Panc1 (cell line): Measurements from ENCODE around the gene MYO1E. TPM values are rescaled to one million over a fixed set of nuclear protein-coding genes. Genes with fewer than 3 reads are reported as not detected.

Source experiments
- ATAC-seq: fragments of 200-7000 bp; cut with Tn5 transposase; 2 replicates; pipeline ENCODE4 v1.9.1; 2020; ENCODE audit warnings: mild to moderate bottlenecking, moderate library complexity
- BruUV-seq: library from RNA; stranded (reverse); fragments of 400-500 nt; replicated peaks from 2 replicates; lab custom pipeline; 2021; lab: Mats Ljungman, UMichigan
- CTCF ChIA-PET: fragments of 300-600 bp; sonication (Branson Sonifier 250); formaldehyde crosslinking; loops from one replicate; lab custom pipeline; 2022; ENCODE audit warnings: antibody characterized with exemption; lab: Charles Lee
- POLR2A ChIA-PET: fragments of 300-600 bp; sonication (Branson Sonifier 250); formaldehyde crosslinking; loops from one replicate; lab custom pipeline; 2022; ENCODE audit warnings: antibody characterized with exemption; lab: Charles Lee
- DNase-seq: peaks from one replicate; pipeline ENCODE4 v3.0.0-alpha.2; 2010; ENCODE audit warnings: low read depth, low spot score
- H3K27ac ChIP-seq: 2 replicates; pipeline ENCODE4 v1.5.1; 2011; ENCODE audit warnings: mild to moderate bottlenecking, low read length, inconsistent platforms
- H3K27me3 ChIP-seq: fragments of 200-500 bp; sonication (Bioruptor generic); 2 replicates; pipeline ENCODE4 v1.6.0; 2014; ENCODE audit warnings: low read length, inconsistent platforms; ENCODE audit not compliant: control insufficient read depth, insufficient read depth
- H3K36me3 ChIP-seq: fragments of 200-500 bp; sonication (Bioruptor generic); 2 replicates; pipeline ENCODE4 v1.5.1; 2014; ENCODE audit warnings: inconsistent platforms, mild to moderate bottlenecking, low read length, moderate library complexity; ENCODE audit not compliant: control insufficient read depth, insufficient read depth
- H3K4me1 ChIP-seq: 2 replicates; pipeline ENCODE4 v1.5.1; 2011; ENCODE audit warnings: inconsistent platforms, mild to moderate bottlenecking, low read length, moderate library complexity; ENCODE audit not compliant: control insufficient read depth, insufficient read depth
- H3K4me3 ChIP-seq, 2 experiments: 2 replicates each; pipeline ENCODE4 v1.5.1; 2011 to 2012; ENCODE audit warnings: low read depth in 2 of 2, low read length in 2 of 2, mild to moderate bottlenecking in 2 of 2, inconsistent platforms in 1 of 2, moderate library complexity in 1 of 2
- H3K9me3 ChIP-seq: fragments of 200-500 bp; sonication (Bioruptor generic); 2 replicates; pipeline ENCODE4 v1.5.1; 2014; ENCODE audit warnings: low read depth, mild to moderate bottlenecking, inconsistent platforms, low read length, moderate library complexity; ENCODE audit not compliant: control insufficient read depth, insufficient read depth
- POLR2AphosphoS5 ChIP-seq: IDR thresholded peaks from 2 replicates; pipeline ENCODE4 v1.6.1; 2012; ENCODE audit warnings: mild to moderate bottlenecking, low read depth, low read length, moderate library complexity
- REST ChIP-seq, 2 experiments: IDR thresholded peaks; 2 replicates each; pipeline ENCODE4 v1.6.1; 2011 to 2012; ENCODE audit warnings: low read depth in 2 of 2, control low read depth in 1 of 2, low read length in 1 of 2, mild to moderate bottlenecking in 1 of 2, moderate library complexity in 1 of 2; ENCODE audit not compliant: insufficient read depth in 1 of 2
- SIN3A ChIP-seq: IDR thresholded peaks from 2 replicates; pipeline ENCODE4 v1.6.1; 2012; ENCODE audit warnings: low read depth, mild to moderate bottlenecking, low read length, moderate library complexity, borderline replicate concordance; ENCODE audit not compliant: insufficient read depth
- TCF7L2 ChIP-seq: IDR thresholded peaks from 2 replicates; pipeline ENCODE4 v1.6.1; 2011; ENCODE audit warnings: mild to moderate bottlenecking, low read depth, low read length, inconsistent platforms
- in situ Hi-C: cut with HindIII; loops from 2 replicates; pipeline ENCODE4 v1.10.0; 2016; ENCODE audit warnings: low sequenced_read_pairs, low pct_unique_long_range_greater_than_20kb
- intact Hi-C: fragments of 100-400 bp; cut with micrococcal nuclease; formaldehyde crosslinking; loops from one replicate; pipeline ENCODE4 v1.10.0; 2022; ENCODE audit not compliant: unreplicated experiment
- total RNA-seq: library from RNA; stranded (reverse); gene quantifications from one replicate; pipeline ENCODE4 v1.2.1, GENCODE V29; 2021; ENCODE audit not compliant: unreplicated experiment
- TF ChIP-seq, protein P1 (sequence below): fragments of 450-650 bp; IDR thresholded peaks from 2 replicates; pipeline ENCODE4 v1.5.1; 2017; ENCODE audit warnings: mild to moderate bottlenecking

MYO1E gene
- total RNA-seq, 1 experiment from 2014 or later: 161 TPM

DNA sequence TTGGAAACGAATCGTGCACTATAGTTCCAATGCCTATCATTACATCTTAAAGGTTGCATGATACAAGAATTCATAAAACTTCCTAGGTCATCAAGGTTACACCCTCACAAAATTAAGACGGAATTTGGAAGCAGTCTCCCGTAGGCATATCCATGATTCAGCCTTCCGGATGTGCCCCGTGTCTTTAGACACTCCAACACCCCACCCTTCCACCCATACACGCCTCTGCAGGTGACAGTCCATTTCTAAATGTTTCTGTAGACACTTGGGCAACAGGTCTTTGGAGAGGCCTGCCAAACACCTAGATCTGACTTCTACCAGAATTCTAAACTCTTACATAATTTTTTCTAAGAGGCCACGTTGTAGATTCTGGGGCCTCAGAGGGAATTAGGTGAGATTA is 116.2 kb downstream of the MYO1E start:
- ChIA-PET POLR2A (no interaction called here), CTCF (no interaction called here)
- DNase-seq (no peak), ATAC-seq (no peak)
- in situ Hi-C loops: no loop called here
- Histone ChIP-seq H3K9me3 (no peaks in the 10 kb centered on the region), H3K4me3 (no peak overlapping the region), H3K27ac (no peak overlapping the region), H3K36me3 (no peaks in the 10 kb centered on the region), H3K4me1 (no peaks in the 10 kb centered on the region), H3K27me3 (no peaks in the 10 kb centered on the region)
- TF ChIP-seq, protein P1, sequence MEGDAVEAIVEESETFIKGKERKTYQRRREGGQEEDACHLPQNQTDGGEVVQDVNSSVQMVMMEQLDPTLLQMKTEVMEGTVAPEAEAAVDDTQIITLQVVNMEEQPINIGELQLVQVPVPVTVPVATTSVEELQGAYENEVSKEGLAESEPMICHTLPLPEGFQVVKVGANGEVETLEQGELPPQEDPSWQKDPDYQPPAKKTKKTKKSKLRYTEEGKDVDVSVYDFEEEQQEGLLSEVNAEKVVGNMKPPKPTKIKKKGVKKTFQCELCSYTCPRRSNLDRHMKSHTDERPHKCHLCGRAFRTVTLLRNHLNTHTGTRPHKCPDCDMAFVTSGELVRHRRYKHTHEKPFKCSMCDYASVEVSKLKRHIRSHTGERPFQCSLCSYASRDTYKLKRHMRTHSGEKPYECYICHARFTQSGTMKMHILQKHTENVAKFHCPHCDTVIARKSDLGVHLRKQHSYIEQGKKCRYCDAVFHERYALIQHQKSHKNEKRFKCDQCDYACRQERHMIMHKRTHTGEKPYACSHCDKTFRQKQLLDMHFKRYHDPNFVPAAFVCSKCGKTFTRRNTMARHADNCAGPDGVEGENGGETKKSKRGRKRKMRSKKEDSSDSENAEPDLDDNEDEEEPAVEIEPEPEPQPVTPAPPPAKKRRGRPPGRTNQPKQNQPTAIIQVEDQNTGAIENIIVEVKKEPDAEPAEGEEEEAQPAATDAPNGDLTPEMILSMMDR: no peak
- TF ChIP-seq SIN3A (no peak), REST (IDR thresholded peaks at IDR 0.05; ENCODE audit: insufficient read depth in 1 of 2, low read depth in 2 of 2, low read length in 1 of 2) (no peak), TCF7L2 (no peak), POLR2AphosphoS5 (no peak)
- BruUV-seq: no TSS peak
- intact Hi-C loops: no loop called here

DNA sequence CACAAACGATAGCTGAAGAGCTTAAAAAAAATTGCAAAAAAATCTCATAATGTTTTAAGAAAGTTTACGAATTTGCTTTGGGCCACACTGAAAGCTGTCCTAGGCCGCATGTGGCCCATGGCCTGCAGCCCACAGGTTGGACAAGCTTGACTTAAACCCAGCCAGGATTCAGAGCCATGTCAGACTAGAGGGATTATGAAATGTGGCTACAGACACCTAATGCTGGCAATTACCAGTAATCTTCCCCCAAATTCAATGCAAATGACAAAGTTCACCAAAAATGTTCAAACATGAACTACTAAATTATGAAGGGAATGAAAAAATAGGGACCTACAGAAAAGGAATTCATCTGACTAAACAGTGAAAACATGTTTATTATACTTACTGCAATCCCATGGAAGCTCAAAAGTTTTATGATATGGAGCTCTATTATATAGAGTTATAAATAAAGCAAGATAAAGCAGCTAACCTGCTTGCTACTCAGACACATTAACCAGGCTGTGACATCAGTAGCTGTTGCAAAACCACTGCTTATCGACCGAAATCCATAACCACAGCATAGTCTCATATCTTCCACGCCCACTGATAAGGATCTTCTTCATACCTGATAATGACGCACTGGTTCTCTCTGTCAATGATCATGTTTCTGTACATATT is 116.9 kb downstream of the MYO1E start:
- in situ Hi-C loops: no loop called here
- no peak for ATAC-seq
- intact Hi-C loops: no loop called here
- H3K27ac ChIP-seq: no peak overlapping the region
- TF ChIP-seq POLR2AphosphoS5 (no peak), REST (IDR thresholded peaks at IDR 0.05; ENCODE audit: insufficient read depth in 1 of 2, low read depth in 2 of 2, low read length in 1 of 2) (no peak), TCF7L2 (no peak), SIN3A (no peak)
- TF ChIP-seq, protein P1: no peak
- CTCF ChIA-PET: interaction anchor here (0.7 kb wide), 1 partner anchor 51 kb away, joined by 3 read pairs; no protein-coding TSS in a partner anchor
- H3K9me3 ChIP-seq: no peaks in the 10 kb centered on the region
- H3K4me3 ChIP-seq: no peak overlapping the region
- 0 out of 2 replicates have a peak, but pooled peaks cover 6% of the 10 kb centered on the region for H3K4me1 ChIP-seq
- H3K27me3 ChIP-seq: no peaks in the 10 kb centered on the region
- POLR2A ChIA-PET: no interaction called here
- no peaks in the 10 kb centered on the region for H3K36me3 ChIP-seq
- no peak for DNase-seq
- BruUV-seq: no TSS peak
